Measurements from ENCODE around the gene DACT1.
"Not testable (repeated sequence)": the region's sequence is repeated elsewhere in the genome, so short reads cannot be mapped to it uniquely, and the experiment has no call there.

Gene DACT1

GRCh38 chr14:58637391-58638230 lies at the start of gene DACT1:
Gene DACT1, plus strand, starts transcription at chr14:58637962. Its CDS starts 241 bp downstream, at chr14:58638203.
- DNase-seq, result no peak

DNA sequence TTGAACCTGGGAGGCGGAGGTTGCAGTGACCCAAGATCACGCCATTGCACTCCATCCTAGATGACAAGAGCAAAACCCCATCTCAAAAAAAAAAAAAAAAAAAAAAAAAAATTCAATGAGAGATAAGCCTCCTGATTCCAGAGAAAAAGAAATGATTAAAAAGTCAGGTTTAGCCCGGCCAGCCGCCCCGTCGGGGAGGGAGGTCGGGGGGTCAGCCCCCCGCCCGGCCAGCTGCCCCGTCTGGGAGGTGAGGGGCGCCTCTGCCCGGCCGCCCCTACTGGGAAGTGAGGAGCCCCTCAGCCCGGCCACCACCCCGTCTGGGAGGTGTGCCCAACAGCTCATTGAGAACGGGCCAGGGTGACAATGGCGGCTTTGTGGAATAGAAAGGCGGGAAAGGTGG lies 49.4 kb upstream of the DACT1 start:
- not testable (repeated sequence) for DNase-seq

DNA sequence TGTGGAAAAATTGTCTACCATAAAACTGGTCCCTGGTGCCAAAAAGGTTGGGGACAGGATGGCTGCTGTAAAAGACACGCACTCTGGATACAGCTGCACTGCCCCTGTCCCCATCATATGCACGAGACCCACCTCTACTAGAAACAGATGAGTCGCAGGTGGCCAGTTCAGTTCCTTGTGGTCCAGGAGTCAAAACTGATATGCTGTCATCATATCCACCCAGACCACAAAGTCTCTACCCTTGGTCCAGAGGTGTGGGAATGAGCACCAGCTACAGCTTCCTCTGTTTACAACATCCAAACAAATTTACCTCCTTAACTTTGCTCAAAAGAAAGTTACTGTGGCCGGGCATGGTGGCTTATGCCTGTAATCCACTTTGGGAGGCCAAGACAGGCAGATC lies 43.8 kb upstream of the DACT1 start:
- DNase-seq, result no peak

DNA sequence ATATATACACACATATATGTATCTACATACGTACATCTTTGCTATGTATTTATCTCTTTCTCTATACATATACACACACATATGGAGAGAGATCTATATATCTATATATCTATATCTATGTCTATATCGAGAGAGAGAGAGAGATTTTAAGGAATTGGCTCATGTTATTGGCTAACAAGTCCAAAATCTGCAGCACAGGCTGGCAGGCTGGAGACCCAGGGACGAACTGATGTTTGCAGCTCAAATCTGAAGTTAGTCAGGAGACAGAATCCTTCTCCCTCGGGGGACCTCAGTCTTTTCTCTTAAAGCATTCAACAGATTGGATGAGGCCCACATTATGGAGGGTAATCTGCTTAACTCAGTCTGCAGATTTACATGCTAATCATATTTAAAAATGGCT lies 40.7 kb upstream of the DACT1 start:
- DNase-seq, result no peak

- DNase-seq, result no peak
Measured at GRCh38 chr14:58598028-58598803, 39.5 kb upstream of the DACT1 start.

- no peak for DNase-seq
Measured at GRCh38 chr14:58598804-58599525, 38.8 kb upstream of the DACT1 start.

DNA sequence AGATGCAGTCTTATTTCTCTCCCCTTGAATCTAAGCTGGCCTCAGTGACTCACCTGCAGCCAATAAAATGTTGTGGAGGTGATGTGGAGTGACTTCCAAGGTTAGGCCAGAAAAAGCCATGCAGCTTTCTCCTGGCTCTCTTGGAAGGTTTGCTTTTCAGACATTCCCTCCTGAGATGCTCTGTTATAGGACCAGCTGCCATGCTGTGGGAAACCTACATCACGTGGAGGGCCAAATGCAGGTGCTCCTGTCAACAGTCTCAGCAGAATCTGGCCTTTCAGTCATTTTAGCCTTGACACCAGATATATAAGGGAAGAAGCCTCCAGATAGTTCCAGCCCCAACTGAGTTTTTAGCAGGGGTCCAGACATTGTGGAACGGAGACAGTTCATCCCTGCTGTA lies 38.1 kb upstream of the DACT1 start:
- no peak for DNase-seq

DNA sequence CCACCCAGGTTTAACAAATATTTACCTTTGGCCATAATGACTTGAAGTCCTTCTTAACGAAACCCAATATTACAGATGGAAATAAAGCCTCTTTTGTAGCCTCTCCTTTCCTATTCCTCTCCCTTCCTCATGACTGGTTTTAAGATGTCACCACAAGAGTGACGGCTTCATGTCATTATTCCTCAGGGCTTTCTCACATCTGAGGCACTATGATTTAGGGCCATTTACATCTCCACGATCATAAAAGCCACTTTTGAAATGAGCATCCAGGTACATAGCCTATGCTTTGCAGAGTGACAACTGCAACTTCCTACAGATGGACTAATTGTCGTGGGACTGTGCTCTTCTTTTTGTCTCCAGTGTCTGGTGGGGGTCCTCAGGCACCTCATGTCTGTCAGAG lies 32.3 kb upstream of the DACT1 start:
- DNase-seq, result no peak

DNA sequence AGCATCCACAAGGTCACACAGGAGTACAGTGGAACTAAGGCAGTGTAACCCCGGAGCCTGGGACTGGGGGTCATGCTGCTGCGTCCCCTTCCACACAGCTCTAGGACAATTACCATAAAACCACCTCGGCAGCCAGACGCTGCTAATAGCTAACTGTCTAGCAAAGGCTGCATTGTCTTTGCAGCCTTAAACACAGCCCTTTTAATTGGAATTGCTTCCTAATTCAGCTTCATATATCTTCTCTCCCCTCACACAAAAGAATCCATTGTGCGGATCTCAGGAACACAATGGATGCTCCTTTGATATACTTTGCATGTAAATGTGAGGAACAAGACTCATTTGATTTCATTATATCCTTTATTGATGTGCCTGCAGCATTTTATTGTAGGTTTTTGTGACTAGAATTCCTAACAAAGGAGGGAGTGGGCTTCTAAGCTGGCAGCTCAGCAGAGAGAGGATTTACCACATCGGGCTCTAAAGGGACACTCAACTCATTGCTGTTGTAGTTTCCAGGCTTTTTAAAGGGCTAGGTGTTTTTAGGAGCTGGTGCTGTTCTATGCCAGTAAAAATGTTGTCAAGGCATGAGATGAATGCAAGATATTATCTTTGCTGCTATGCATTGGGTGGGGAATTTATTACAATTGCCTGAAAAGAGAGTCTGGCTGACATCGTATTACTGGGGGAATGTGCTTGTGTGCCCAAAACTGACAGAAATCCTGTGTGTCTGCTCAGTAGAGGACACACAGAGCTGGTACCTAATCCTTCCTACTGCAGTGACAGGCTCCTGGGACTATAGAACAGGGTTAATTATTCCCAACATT lies 30.4 kb upstream of the DACT1 start:
- DNase-seq, result no peak

- no peak for DNase-seq
Measured at GRCh38 chr14:58607952-58608317, 29.8 kb upstream of the DACT1 start.

GRCh38 chr14:58617619-58618018 lies 20.1 kb upstream of the DACT1 start:
- no peak for DNase-seq

DNA sequence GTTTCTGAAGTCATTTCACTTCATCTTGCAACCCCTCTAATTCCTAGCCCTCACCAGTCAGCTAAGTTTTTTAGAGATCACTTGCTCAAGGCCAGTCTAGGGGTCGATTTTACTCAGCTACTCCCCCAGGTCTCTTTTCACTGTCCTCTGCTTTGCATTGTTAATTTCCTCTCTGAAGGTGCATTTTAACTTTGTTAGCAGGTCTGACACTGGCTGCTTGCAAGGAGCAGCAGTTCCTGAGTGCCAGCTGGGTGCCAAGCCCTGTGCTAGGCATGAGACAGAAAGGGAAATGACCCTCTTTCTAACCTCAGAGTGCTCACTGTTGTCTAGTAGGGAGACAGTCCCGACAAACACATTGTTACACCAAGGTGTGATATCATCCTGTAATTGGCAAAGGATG lies 17.8 kb upstream of the DACT1 start:
- DNase-seq, result no peak

GRCh38 chr14:58625438-58625837 lies 12.3 kb upstream of the DACT1 start:
- DNase-seq, result no peak

DNA sequence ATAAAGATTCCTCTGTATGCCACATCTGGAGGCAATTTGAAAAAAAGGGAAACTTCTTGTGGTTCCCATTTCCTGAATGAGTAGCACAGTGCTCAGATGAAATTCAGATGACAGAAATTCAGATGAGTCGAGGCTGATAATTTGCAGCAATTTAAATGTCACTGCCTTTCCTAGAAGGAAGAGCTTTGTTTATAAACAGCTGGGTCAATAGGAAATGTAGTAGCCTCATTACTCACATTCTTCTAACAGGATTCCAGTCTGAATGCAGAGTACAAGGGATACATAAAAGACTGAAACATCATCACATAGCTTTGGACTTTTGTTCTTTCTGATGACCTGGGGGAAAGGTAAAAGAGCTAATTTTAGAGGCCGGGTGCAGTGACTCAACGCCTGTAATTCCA lies 11.3 kb upstream of the DACT1 start:
- DNase-seq, result no peak

- no peak for DNase-seq
Measured at GRCh38 chr14:58628406-58628805, 9.4 kb upstream of the DACT1 start.

DNA sequence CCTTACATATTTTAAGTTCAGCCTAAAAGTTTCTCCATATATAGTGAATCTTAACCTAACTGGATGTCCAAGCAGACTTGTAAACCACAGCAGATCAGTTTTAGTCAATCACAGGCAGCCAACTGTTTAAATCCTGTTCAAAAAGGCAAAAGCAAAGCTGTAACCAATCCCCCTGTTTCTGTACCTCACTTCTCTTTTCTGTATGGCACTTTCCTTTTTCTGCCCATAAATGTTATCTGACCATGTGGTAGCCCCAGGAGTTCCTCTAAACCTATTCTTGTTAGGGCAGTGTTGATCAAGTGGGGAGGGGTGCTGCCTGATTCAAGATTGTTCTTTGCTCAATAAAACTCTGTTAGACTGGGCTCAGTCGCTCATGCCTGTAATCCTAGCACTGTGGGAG lies 8.5 kb upstream of the DACT1 start:
- no peak for DNase-seq

DNA sequence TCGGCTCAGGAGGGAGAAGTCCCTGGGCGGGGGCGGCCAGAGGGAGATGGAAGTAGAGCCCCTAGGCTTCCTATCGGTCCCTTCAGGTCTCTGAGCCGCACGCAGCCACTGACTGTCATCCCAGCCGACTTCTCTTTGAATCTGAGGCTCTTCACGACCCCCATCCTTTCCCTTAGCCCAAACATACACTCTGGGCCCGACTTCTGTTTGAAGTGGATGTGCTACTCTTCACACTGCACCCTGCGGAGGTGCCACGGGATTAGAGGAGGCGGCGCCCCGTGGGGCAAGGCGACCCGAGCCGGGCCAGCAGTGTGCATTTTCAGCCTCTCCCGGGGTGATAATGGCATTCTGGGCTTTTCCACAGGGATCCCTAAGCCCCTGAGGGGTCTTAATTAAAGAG lies 6.0 kb upstream of the DACT1 start:
- no peak for DNase-seq

DNA sequence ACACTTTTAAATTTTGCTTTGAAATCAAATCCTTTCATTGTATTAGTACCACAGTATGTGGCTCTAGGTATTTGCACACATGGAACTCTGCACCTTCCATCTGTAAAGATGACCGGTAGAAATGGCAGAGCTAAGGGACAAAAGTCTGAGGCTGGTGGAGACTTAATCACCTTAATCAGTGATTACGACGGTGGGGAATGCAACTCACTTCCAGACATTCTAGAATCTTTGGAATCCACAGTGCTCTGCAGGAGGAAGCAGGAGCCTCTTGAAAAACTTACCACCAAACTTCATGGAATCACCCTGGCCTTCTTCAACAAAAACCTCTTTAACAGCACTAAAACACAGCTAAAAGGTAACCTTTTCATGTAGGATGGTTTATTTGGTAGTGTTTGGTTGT lies 3.9 kb upstream of the DACT1 start:
- DNase-seq, result no peak

GRCh38 chr14:58634406-58635090 lies 3.2 kb upstream of the DACT1 start:
- DNase-seq, result no peak

- no peak for DNase-seq
Measured at GRCh38 chr14:58635091-58635830, 2.5 kb upstream of the DACT1 start.

- no peak for DNase-seq
Measured at GRCh38 chr14:58636129-58636528, 1.6 kb upstream of the DACT1 start.

- no peak for DNase-seq
Measured at GRCh38 chr14:58637040-58637390, 747 bp upstream of the DACT1 start.
